GM19328 (cell line): Measurements from ENCODE around the gene PIK3R1.

Source experiments
- ATAC-seq: cut with Tn5 transposase; IDR thresholded peaks from one replicate; pipeline ENCODE4 v1.9.1; 2021; ENCODE audit warnings: mild to moderate bottlenecking, moderate library complexity; ENCODE audit not compliant: unreplicated experiment

PIK3R1 gene

GRCh38 chr5:68347536-68347935 lies 132.0 kb downstream of the PIK3R1 start:
- no peak for ATAC-seq

DNA sequence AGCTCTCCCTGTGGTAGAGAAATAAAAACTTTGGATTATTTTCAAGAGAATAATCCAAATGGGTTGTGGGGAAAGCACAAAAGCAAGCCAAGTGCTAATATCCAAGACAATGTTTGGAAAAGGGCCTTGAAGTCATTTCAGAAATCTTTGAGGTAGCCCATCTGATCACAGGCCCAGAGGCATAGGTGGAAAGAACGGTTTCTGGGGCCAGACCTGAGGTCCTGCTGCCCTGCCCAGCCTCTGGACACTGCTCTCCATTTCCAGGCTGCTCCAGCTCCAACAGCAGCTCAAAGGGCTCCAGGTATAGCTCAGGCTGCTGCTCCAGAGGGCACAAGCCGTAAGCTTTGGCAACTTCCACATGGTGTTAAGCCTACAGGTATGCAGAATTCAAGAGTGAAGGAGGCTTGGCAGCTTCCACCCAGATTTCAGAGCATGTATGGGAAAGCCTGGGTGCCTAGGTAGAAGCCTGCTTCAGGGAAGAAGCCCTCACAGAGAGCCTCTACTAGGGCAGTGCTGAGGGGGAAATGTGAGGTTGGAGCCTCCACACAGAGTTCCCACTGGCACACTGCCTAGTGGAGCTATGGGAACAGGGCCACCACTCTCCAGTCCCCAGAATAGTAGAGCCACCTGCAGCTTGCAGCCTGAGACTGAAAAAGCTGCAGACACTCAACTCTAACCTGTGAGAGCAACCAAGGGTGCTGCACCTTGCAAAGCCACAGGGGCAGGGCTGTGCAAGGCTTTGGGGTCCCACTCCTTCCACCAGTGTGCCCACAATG lies 133.1 kb downstream of the PIK3R1 start:
- no peak for ATAC-seq

GRCh38 chr5:68350176-68350575 lies 134.6 kb downstream of the PIK3R1 start:
- no peak for ATAC-seq
